ENCODE data around the gene CACNB2.

GRCh38 chr10:18437486-18437885 is 297.3 kb downstream of the CACNB2 start:
- no peak for TF ChIP-seq POLR2AphosphoS5 (IDR thresholded peaks at IDR 0.05; ENCODE audit: low read depth, low read length)
- TF ChIP-seq POLR2A (IDR thresholded peaks at IDR 0.05; ENCODE audit: low read depth, low read length) = no peak
- TF ChIP-seq SPI1 (IDR thresholded peaks at IDR 0.05; ENCODE audit: low read depth, low read length) = no peak
